ENCODE results near the gene LRRC71. TPM values are rescaled to one million over a fixed set of nuclear protein-coding genes. Genes with fewer than 3 reads are reported as not detected.

Gene LRRC71
- total and polyA plus RNA-seq, 2 of the 8 experiments (the other 6 are each of a cell fraction or from before 2014, with no cell fraction given) = 0.05 TPM; not detected in 1

- no peak for FAIRE-seq
- 88% methylated on average over 14 of the region's 16 CpGs; no CpG with 5 or more reads in 1 of the 2 experiments for WGBS, 2 experiments (ENCODE audit: extremely low coverage in 1 of 2, insufficient coverage in 1 of 2, insufficient read length in 1 of 2, insufficient replicate concordance in 2 of 2, low coverage in 1 of 2, low lambda C conversion rate in 2 of 2, missing lambda C conversion rate in 1 of 2)
These were observed 14.1 kb upstream of the LRRC71 start for GRCh38 chr1:156906206-156906906.

More at GRCh38 chr1:156906206-156906906, 14.1 kb upstream of the LRRC71 start:
- H3K36me3 ChIP-seq (ENCODE audit: control insufficient read depth in 2 of 4, insufficient read depth in 4 of 4, low read length in 3 of 4) = no peaks in the 10 kb centered on the region
- H3K18ac ChIP-seq (ENCODE audit: extremely low read depth, low read length) = no peak overlapping the region
- H3K14ac ChIP-seq (ENCODE audit: insufficient read length) = no peak overlapping the region
- no peak for TF ChIP-seq SUZ12 (IDR thresholded peaks at IDR 0.05; ENCODE audit: low read length)
- no peak for TF ChIP-seq CBX8 (IDR thresholded peaks at IDR 0.05; ENCODE audit: borderline replicate concordance, low read depth, low read length)
- TF ChIP-seq RXRA (IDR thresholded peaks at IDR 0.05; ENCODE audit: insufficient read depth, low read depth, low read length) = no peak
- no peak for TF ChIP-seq ATF2 (IDR thresholded peaks at IDR 0.05; ENCODE audit: low read length)
- TF ChIP-seq BRCA1 (IDR thresholded peaks at IDR 0.05; ENCODE audit: low read depth, low read length) = no peak
- TF ChIP-seq SRF (IDR thresholded peaks at IDR 0.05; ENCODE audit: low read depth, low read length) = no peak
- no peak for TF ChIP-seq POU5F1 (IDR thresholded peaks at IDR 0.05; ENCODE audit: low read depth, low read length)
- no peak for TF ChIP-seq RNF2 (IDR thresholded peaks at IDR 0.05; ENCODE audit: borderline replicate concordance, low read depth, low read length, missing control alignments, poor library complexity, severe bottlenecking)
- no peak overlapping the region for H4K91ac ChIP-seq (replicated peaks; ENCODE audit: insufficient read length, low read length)
- no peak overlapping the region for H3K4me3 ChIP-seq (ENCODE audit: extremely low read depth in 1 of 4, insufficient read depth in 2 of 4, low read depth in 3 of 4, low read length in 4 of 4)
- H3K56ac ChIP-seq (replicated peaks; ENCODE audit: insufficient read length, low read depth, low read length) = no peak overlapping the region
- no peak overlapping the region for H2BK120ac ChIP-seq (replicated peaks; ENCODE audit: low read depth, low read length)
- H2BK20ac ChIP-seq (ENCODE audit: low read length) = no peak overlapping the region
- ChIA-PET CTCF (ENCODE audit: partially characterized antibody) (interaction anchor here (0.7 kb wide), 1 partner anchor 11 kb away, joined by 3 read pairs; no protein-coding TSS in a partner anchor), POLR2A (ENCODE audit: partially characterized antibody) (no interaction called here)
- no peak overlapping the region for H3K9ac ChIP-seq (replicated peaks in 1 of 4; ENCODE audit: extremely low read depth in 1 of 4, low read depth in 3 of 4, low read length in 3 of 4)
- no peak overlapping the region for H4K5ac ChIP-seq (ENCODE audit: insufficient read length, low read depth, low read length)
- H2AFZ ChIP-seq (ENCODE audit: low read length) = no peak overlapping the region
- H3K27ac ChIP-seq (ENCODE audit: low read depth, low read length) = no peak overlapping the region
- no peak overlapping the region for H2BK15ac ChIP-seq (ENCODE audit: low read length)
- H2BK12ac ChIP-seq (ENCODE audit: low read depth, low read length) = no peak overlapping the region
- H3K79me1 ChIP-seq (ENCODE audit: low read depth, low read length) = no peaks in the 10 kb centered on the region
- no peaks in the 10 kb centered on the region for H3K79me2 ChIP-seq (ENCODE audit: control insufficient read depth in 1 of 2, insufficient read depth in 2 of 2, low read length in 2 of 2)
- no peak overlapping the region for H2AK5ac ChIP-seq (ENCODE audit: low read depth, low read length)
- H3K27me3 ChIP-seq (replicated peaks in 1 of 4; ENCODE audit: control insufficient read depth in 3 of 4, extremely low read depth in 1 of 4, insufficient read depth in 3 of 4, low read length in 3 of 4) = peaks cover 0 to 3% (median under 1%) of the 10 kb centered on the region in 4 experiments; a peak in 3 of 7 replicates
- H2BK5ac ChIP-seq (ENCODE audit: low read depth, low read length) = no peak overlapping the region
- peaks cover 3% of the 10 kb centered on the region; the same call in 1 of the 2 replicates for H3K23me2 ChIP-seq (ENCODE audit: low read depth, low read length)
- H3K4ac ChIP-seq (replicated peaks; ENCODE audit: insufficient read length, low read depth, low read length) = no peak overlapping the region
- DNase-seq (ENCODE audit: low read depth in 1 of 2, low spot score in 2 of 2) = no peak
- H3K23ac ChIP-seq (ENCODE audit: insufficient read length) = no peak overlapping the region
- peaks cover 0 to 4% of the 10 kb centered on the region in 2 experiments; a peak in 1 of 4 replicates for H3K9me3 ChIP-seq (ENCODE audit: insufficient read depth in 2 of 2, low read depth in 1 of 2, low read length in 1 of 2)
- H3K4me2 ChIP-seq (ENCODE audit: insufficient read depth in 1 of 2, low read depth in 2 of 2, low read length in 2 of 2) = no peak overlapping the region
- H4K20me1 ChIP-seq (replicated peaks in 1 of 2; ENCODE audit: control insufficient read depth in 1 of 2, insufficient read depth in 2 of 2, low read length in 2 of 2) = peaks cover 0 to 4% of the 10 kb centered on the region in 2 experiments
- H3K4me1 ChIP-seq (replicated peaks in 1 of 4; ENCODE audit: control insufficient read depth in 3 of 4, insufficient read depth in 4 of 4, low read length in 3 of 4) = peaks cover 2 to 4% (median 3%) of the 10 kb centered on the region in 4 experiments; a peak in 6 of 7 replicates
- no peak overlapping the region for H4K8ac ChIP-seq (ENCODE audit: extremely low read depth, insufficient read depth, low read length)
